Measurements from ENCODE around the gene LYZ.

GRCh38 chr12:69355363-69356028, 7.3 kb downstream of the LYZ start:
- TF ChIP-seq POLR2AphosphoS5 (IDR thresholded peaks at IDR 0.05; ENCODE audit: low read depth, low read length) (no peak), ZBTB33 (IDR thresholded peaks at IDR 0.05; ENCODE audit: extremely low read depth, insufficient replicate concordance, low read length) (no peak), CTCF (IDR thresholded peaks at IDR 0.05 in 2 of 3, conservative IDR thresholded peaks at IDR 0.05 in 1 of 3; ENCODE audit: borderline replicate concordance in 1 of 3, insufficient read depth in 1 of 3, low read depth in 2 of 3, low read length in 2 of 3) (no peak)
